ENCODE measurements around the gene EXOSC10. TPM values are rescaled to one million over a fixed set of nuclear protein-coding genes. Genes with fewer than 3 reads are reported as not detected.

The EXOSC10 gene
- total RNA-seq, 3 donors from 2014 or later: 57.9 to 97.6 (median 77.7) TPM

GRCh38 chr1:11058026-11058425 is 41.6 kb downstream of the EXOSC10 start:
- H3K27me3 ChIP-seq: no peaks in the 10 kb centered on the region
- TF ChIP-seq POLR2AphosphoS5 (IDR thresholded peaks at IDR 0.05): no peak
- TF ChIP-seq POLR2A (IDR thresholded peaks at IDR 0.05): no peak
- TF ChIP-seq CTCF (IDR thresholded peaks at IDR 0.05): no peak
- DNase-seq (ENCODE audit: low spot score in 2 of 2): no peak
- H3K4me1 ChIP-seq: peaks cover 0 to 6% of the 10 kb centered on the region in 2 donors
- H3K4me3 ChIP-seq: peak overlapping the region in 2 of 3 donors; percentile 76 to 94
- intact Hi-C loops (cut with DNase I; ENCODE audit: low total_unique reads): no loop called here
- H3K36me3 ChIP-seq: no peaks in the 10 kb centered on the region
- no peaks in the 10 kb centered on the region for H3K9me3 ChIP-seq
- no peak overlapping the region for H3K27ac ChIP-seq

GRCh38 chr1:11057477-11057876 is 42.2 kb downstream of the EXOSC10 start:
- Histone ChIP-seq H3K4me3 (peak overlapping the region in 1 of 3 donors; percentile 76), H3K4me1 (peaks cover 0 to 6% of the 10 kb centered on the region in 2 donors), H3K9me3 (no peaks in the 10 kb centered on the region), H3K27me3 (no peaks in the 10 kb centered on the region), H3K36me3 (no peaks in the 10 kb centered on the region), H3K27ac (no peak overlapping the region)
- DNase-seq (ENCODE audit: low spot score in 2 of 2): no peak
- TF ChIP-seq POLR2A (IDR thresholded peaks at IDR 0.05) (no peak), CTCF (IDR thresholded peaks at IDR 0.05) (no peak), POLR2AphosphoS5 (IDR thresholded peaks at IDR 0.05) (no peak)
- intact Hi-C loops (cut with DNase I; ENCODE audit: low total_unique reads): no loop called here

- no peak overlapping the region for H3K27ac ChIP-seq
- intact Hi-C loops (cut with DNase I; ENCODE audit: low total_unique reads): no loop called here
- peaks cover 0 to 6% of the 10 kb centered on the region in 2 donors for H3K4me1 ChIP-seq
- no peaks in the 10 kb centered on the region for H3K9me3 ChIP-seq
- H3K4me3 ChIP-seq: no peak overlapping the region
- DNase-seq (ENCODE audit: low spot score in 2 of 2): no peak
- H3K36me3 ChIP-seq: no peaks in the 10 kb centered on the region
- no peaks in the 10 kb centered on the region for H3K27me3 ChIP-seq
- TF ChIP-seq POLR2A (IDR thresholded peaks at IDR 0.05): no peak
- no peak for TF ChIP-seq POLR2AphosphoS5 (IDR thresholded peaks at IDR 0.05)
- no peak for TF ChIP-seq CTCF (IDR thresholded peaks at IDR 0.05)
These were observed 43.2 kb downstream of the EXOSC10 start for GRCh38 chr1:11056504-11056903.

GRCh38 chr1:11055676-11056075 is 44.0 kb downstream of the EXOSC10 start:
- no peak for DNase-seq (ENCODE audit: low spot score in 2 of 2)
- TF ChIP-seq POLR2A (IDR thresholded peaks at IDR 0.05): no peak
- no peak for TF ChIP-seq POLR2AphosphoS5 (IDR thresholded peaks at IDR 0.05)
- TF ChIP-seq CTCF (IDR thresholded peaks at IDR 0.05): no peak

GRCh38 chr1:11054666-11055065 is 45.0 kb downstream of the EXOSC10 start:
- DNase-seq (ENCODE audit: low spot score in 2 of 2): no peak

More at GRCh38 chr1:11055676-11056075, 44.0 kb downstream of the EXOSC10 start:
- H3K27me3 ChIP-seq: no peaks in the 10 kb centered on the region
- H3K4me3 ChIP-seq: peak overlapping the region in 1 of 3 donors; percentile 22
- H3K36me3 ChIP-seq: no peaks in the 10 kb centered on the region
- no peak overlapping the region for H3K27ac ChIP-seq
- intact Hi-C loops (cut with DNase I; ENCODE audit: low total_unique reads): no loop called here
- no peaks in the 10 kb centered on the region for H3K9me3 ChIP-seq
- H3K4me1 ChIP-seq: peaks cover 0 to 6% of the 10 kb centered on the region in 2 donors

More at GRCh38 chr1:11054666-11055065, 45.0 kb downstream of the EXOSC10 start:
- TF ChIP-seq CTCF (IDR thresholded peaks at IDR 0.05) (no peak), POLR2AphosphoS5 (IDR thresholded peaks at IDR 0.05) (no peak), POLR2A (IDR thresholded peaks at IDR 0.05) (no peak)
- intact Hi-C loops (cut with DNase I; ENCODE audit: low total_unique reads): loop anchor here (5.0 kb wide), 1 partner anchor 1128 kb away; no protein-coding TSS in a partner anchor
- Histone ChIP-seq H3K36me3 (no peaks in the 10 kb centered on the region), H3K4me1 (peaks cover 0 to 6% of the 10 kb centered on the region in 2 donors), H3K4me3 (no peak overlapping the region), H3K9me3 (no peaks in the 10 kb centered on the region), H3K27me3 (no peaks in the 10 kb centered on the region), H3K27ac (no peak overlapping the region)
